ENCODE data around the gene GOSR1.

GRCh38 chr17:30514895-30515596, 37.8 kb downstream of the GOSR1 start:
- TF ChIP-seq CTCF (IDR thresholded peaks at IDR 0.05) = no peak
- TF ChIP-seq POLR2AphosphoS5 (IDR thresholded peaks at IDR 0.05) = no peak
- no peak for TF ChIP-seq POLR2A (IDR thresholded peaks at IDR 0.05)

Measured in prostate gland (tissue), 2 donors.